HL-60/S4 treated with phorbol 12-myristate 13-acetate at 8.2 ng/mL for 4 days and 3 days (cell line): ENCODE data around the gene CHRM1.

Experiments
- in situ Hi-C: fragments of 300-500 bp; cut with MboI; formaldehyde crosslinking; loops from 2 replicates; pipeline ENCODE4 v1.15.0; 2022; ENCODE audit warnings: low sequenced_read_pairs

CHRM1 gene

DNA sequence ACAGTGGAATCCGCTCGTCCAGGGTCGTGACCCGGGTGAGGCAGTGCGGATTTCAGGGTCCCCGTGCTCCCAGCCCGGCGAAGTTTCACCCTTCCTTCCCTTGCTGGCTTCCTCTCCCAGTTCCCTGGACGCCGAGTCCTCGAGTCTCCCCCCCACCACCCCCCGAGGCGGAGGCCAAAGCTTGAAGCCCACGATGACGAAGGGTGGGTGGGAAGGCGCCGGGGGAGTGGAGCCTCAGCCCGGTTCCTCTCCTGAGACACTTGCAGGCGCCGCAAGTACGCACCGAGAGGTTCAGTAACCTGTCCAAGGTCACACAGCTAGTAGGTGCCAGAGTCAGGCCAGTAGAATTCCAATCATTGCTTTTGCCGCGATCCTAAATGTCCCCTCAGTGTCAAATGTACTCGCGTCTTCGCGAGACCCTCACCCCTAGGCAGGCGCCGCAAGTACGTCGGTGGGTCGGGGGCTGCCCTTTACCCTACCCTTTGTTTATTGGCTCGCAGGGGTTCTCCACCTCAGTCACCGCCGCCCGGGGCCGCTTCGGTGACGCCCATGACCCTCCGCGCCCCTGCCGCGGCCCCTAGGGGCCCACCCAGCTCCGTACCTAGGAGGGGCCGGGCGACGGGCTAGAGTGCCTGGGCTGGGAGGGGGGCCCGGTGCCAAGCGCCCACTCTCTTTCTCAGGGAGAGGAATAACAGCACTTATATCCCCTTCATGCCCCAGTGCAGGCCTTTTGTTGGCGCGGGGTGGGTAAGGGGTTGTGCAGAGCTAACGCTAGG lies 5.7 kb upstream of the CHRM1 start:
- in situ Hi-C loops = no loop called here

DNA sequence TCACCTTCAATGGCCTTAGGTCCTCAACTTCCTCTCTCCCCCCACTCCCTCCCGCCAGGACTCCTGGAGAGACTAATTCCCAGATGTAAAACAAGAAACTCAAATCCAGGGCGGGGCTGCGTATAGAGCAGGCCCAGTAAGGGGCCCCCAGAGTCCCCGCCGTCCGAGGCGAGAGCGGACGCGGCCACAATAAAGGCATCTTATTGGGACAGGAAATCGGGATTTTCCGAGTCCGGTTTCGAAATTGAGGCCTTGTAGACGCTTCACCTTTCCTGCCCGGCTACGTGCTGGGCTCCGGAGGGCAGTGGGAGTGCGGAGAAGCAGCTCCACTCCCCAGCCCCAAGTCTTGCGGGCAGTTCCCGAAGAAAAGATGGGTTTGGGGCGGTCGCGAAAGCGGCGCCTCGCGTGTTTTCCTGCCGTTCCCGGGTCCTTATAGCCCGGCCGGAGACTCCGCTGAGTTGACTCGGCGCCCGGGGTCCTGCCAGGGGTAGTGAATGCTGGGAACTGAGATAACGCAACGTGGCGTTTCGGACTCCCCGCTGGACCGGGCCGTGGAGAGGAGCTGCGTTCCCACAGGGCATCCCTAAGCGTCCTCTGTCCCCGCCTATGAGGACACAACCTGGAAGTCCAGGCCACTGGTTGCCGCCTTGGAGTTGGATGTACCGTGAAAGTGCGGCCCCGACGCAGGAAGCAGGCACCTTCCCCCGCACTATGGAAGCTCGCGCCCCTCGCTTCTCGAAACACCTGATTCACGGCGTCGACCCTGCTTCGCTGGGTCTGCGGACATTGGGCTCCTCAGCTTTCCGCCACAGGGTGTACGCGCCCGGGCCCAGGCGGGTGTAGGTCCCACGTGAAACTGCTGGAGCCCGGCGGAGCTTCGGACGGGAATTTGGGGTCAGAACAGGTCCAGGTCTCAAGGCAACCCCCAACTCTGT lies 4.8 kb upstream of the CHRM1 start:
- in situ Hi-C loops = no loop called here

DNA sequence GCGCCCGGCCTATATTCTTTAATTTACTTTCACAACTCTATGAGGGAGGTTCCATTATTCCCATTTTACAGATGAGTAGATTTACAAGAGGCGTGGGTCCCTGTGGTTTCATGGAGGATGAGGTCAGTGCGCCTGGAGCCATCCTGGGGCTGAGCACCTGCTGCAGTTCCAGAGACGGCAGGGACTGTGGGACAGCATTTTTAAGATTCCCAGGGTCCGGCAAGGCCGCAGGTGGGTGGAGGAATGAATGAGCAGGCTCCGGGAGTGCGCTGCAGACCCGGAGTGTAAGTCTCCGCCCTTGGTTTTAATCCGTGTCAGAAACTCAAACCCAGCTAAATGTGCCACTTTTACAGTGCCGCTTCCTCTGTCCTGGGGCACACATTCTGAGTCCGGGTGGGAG lies 4.1 kb upstream of the CHRM1 start:
- in situ Hi-C loops = no loop called here

DNA sequence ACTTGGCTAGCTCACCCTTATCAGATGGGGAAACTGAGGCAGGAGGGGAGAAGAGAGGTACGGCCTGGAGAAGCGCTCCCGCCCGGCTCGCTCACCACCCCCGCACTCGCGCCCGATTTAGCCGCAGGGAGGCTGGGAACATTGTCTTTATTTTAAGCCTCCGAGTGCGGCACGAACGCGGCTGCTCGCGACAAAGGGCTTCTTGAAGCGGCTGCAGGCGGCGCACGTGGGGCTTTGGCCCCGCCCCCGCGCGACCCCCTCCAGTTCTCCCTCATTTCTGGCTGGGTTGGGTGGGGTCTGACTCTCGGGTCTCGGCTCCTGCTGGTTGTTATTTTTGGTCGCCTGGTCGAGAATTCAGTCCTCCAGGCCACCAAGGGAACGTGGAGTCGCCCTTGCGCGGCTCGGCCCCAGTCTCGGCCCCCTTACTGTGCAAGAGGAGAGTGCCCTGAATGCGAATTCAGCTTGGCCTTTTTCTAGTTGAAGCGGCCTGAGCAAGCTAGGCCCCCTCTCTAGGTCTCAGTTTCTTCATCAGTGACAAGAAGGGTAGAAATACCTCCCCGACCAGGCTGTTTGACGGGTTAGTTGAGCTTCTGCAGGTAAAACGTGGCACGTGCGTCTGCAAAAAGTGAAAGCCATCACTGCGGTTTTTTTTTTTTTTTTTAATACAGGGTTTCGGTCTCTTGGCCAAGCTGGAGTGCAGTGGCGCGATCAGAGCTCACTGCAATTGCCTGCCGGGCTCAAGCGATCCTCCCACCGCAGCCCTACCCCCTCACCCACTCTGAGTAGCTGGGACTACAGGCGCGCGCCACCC lies 2.6 kb upstream of the CHRM1 start:
- in situ Hi-C loops = loop anchor here (25.0 kb wide), 1 partner anchor 288 kb away; no protein-coding TSS in a partner anchor

DNA sequence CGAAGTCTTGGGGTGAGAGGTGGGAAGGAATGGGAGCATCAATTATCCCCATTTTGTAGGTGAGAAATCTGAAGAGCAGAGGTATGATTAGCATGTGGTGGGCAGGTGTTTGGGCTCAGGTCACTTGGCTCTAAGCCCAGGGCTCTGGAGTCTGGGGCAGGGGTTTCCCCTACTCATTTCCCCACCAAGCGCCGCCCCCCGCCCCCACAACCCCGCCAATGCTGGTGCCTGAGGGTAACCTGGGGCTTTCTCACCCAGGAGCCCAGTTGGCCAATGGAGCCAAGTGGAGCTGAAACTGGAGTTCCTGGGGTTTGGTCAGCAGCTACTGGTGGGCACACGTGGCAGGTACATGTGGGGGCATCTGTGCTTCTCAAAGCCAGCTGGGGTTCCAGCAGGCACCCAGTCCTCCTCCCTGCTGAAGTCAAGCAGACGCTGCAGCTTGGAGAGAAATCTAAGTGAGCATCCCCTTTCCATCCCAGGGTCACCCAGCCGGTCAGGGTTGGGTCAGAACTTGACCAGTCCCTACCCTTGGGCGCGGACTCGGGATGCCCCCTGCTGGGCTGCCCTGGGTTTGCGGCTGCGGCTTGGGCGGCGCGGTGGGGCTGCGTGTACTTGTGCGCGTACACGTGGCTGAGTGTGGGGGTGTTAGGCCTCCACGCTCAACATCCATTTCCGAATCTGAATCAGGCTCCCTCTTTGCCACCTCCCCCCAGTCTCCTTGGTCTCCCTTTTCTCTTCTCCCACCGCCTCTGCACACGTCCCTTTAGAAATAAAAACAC lies 1.7 kb upstream of the CHRM1 start:
- in situ Hi-C loops = loop anchor here (25.0 kb wide), 1 partner anchor 289 kb away; no protein-coding TSS in a partner anchor

DNA sequence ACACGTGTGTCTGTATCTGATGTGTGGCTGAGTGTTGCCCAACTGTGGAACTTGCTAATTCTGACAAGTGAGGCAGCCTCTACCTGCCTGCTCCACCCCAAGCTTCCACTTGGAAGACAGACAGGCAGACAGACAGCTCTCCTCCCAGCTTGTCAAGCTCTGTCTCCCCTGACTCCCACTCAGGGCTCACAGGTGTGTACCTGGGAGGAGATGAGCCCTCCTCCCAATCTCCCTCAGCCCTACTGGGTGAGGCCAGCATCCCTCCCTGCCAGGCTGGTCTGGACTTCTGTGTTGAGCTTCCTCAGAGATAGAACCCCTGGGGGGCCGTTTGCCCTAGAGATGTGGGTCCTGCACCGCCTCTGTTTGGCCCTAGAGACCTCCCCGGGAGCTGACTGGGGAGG lies 1.0 kb upstream of the CHRM1 start:
- in situ Hi-C loops = loop anchor here (25.0 kb wide), 1 partner anchor 290 kb away; no protein-coding TSS in a partner anchor

DNA sequence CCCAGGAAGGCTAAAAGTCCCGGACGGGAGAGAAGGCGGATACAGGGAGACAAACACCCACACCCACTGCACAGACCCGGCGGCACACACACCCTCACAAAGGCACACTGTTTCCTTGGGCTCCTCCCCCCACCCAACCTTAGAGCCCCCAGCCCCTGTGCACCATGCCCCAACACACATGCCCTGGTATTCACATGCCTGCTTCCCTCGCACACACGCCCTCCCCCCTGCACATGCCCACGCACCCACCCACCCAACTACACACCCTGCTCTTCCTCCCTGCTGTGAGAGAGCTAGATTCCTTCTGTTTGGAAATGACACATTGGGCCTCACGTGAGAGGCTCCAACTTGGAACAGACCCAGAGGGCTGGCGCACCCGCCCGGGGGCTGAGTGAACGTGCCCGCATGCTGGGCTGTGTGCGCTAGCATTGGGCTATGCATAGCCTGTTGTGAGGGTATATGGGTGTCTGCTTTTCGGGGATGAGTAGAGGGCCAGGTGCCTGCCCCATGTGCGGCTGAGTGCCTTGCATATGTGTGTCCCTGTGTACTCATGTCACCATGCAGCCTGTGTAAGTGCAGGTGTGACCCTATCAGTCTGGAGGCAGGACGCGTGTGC lies 518 bp upstream of the CHRM1 start:
- in situ Hi-C loops = loop anchor here (25.0 kb wide), 1 partner anchor 291 kb away; no protein-coding TSS in a partner anchor

DNA sequence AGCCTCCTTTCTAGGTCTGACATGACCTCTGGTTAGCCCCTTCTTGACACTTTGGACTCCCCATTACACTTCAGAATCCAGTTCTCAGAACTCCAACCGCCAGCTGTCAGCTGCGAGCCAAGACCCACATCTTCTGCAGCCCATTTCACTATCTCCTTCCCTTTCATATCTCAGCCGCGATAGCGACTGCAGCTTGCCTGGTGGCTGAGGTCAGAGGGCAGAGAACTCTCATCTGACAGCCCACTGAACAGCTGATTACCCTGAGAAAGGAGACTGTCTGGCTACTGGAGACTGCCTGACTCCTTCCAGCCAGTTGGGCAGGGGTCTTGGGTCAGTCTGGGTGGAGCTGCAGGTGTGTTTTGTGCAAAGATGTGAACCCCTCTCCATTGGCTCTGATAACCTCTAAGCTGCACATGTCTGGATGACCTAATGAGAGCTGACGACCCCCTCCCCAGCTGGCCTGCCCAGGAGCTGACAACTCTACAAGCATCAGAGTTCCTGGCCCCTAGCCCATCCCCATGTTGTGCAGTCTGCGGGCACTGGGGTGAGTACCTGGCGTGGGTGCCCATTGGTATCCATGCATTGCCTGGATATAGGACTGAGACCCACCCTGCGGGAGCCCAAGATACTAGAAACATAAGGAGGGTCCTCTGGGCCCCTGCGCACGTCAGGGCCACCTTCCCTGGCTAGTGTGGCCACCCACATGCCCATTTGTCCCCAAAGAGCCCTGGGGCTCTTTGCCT lies 1.1 kb downstream of the CHRM1 start:
- in situ Hi-C loops = loop anchor here (25.0 kb wide), 1 partner anchor 292 kb away; no protein-coding TSS in a partner anchor

DNA sequence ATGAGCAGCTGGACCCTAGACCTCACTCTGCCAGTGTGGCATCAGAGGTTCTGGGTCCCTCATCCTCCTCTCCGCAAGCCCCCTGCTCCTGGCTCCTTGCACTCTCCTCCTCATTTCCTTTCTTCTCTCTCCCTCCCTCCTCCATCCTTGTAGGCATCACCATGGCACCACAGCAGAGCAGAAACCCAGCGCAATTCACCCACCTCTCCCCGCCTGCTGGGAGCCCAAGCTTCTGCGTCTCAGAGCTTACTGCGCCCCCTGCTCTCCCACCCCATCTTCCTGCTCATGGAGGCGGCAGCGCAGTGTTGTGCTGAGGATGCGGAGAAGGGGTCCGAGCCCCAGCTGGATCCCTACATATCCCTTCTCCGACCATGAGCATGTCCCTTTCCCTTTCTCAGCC lies 1.7 kb downstream of the CHRM1 start:
- in situ Hi-C loops = loop anchor here (25.0 kb wide), 1 partner anchor 293 kb away; no protein-coding TSS in a partner anchor

DNA sequence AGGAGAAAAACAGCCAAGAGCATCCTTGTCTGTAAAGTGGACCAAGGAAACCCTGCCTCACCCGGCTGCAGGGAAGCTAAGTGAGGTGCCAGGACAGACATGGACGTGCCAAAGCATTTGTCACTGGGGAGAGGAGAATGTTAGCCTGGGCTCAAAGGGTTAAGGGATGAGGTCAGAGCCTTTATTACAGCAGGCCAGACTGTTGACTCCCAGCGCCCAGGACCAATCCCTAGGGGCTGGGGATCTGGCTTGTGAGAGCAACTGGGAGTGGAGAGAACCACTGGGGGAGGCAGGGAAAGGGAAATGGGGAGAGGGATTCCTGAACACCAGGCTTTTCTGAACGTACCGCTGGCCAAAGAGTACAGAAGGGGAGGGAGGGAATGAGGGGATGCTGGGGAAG lies 2.6 kb downstream of the CHRM1 start:
- in situ Hi-C loops = loop anchor here (25.0 kb wide), 1 partner anchor 294 kb away; no protein-coding TSS in a partner anchor

DNA sequence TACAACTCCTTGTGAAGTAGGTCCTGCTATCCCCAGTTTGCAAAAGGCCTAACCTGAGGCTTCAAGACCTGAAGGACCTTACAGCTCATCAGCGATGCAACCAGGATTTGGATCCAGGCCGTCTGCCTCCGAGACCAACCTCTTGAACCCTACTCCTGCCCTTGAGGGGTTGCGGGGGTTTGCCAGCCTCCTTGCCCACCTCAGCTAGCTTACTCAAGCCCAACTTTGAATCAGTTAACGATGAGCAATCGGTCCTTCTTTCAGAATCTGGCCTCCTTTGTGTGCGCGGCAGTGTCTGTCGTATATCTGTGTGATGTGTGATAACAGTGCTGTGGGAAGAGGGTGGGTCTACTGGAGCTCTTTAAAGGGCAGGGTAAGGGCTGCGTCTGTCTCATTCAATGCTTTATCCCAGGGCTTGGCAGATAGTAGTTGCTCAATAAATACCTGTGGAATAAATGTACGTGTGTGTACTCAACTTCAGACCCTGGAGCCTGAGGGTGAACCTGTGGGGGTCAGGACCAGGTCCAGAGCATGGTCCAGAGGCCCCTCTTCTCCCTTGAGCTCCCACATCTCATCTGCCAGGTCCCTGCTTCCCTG lies 3.2 kb downstream of the CHRM1 start:
- in situ Hi-C loops = loop anchor here (25.0 kb wide), 1 partner anchor 294 kb away; no protein-coding TSS in a partner anchor

DNA sequence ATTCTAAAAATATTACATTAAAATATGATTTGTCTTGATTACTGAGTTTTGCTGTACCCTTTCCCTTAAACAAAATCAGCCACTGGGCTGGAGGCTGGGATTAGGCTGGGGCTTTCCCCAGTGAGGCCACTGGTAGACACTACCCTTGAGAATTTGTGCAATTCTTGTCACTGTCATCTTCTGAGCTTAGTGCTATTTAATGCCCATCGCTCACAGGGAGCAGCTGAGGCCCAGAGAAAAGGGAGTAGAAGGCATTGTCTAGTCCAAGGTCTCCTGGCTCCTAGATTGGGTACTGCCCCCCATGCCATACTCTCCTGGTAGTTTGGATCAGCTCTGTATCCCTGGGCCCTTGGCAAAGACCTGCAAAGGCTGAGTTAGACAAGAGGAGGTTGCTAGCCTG lies 6.7 kb downstream of the CHRM1 start:
- in situ Hi-C loops = loop anchor here (25.0 kb wide), 1 partner anchor 298 kb away; no protein-coding TSS in a partner anchor

DNA sequence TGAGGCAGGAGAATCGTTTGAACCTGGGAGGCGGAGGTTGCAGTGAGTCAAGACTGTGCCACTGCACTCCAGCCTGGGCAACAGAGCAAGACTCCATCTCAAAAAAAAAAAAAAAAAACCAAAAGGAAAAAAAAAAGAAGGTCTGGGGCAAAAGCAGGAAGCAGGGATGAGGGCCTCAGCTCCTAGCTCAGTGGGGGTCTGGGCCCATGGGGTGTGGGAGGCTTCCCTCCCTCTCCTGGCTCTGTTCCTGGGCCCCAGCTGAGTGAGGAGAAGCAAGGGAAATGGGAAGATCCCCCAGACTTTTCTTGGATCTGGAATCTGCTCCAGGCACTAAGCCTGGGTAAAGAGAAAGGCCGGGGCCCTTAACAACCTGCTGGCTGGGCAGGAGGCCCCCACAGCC lies 8.9 kb downstream of the CHRM1 start:
- in situ Hi-C loops = loop anchor here (25.0 kb wide), 1 partner anchor 300 kb away; no protein-coding TSS in a partner anchor

DNA sequence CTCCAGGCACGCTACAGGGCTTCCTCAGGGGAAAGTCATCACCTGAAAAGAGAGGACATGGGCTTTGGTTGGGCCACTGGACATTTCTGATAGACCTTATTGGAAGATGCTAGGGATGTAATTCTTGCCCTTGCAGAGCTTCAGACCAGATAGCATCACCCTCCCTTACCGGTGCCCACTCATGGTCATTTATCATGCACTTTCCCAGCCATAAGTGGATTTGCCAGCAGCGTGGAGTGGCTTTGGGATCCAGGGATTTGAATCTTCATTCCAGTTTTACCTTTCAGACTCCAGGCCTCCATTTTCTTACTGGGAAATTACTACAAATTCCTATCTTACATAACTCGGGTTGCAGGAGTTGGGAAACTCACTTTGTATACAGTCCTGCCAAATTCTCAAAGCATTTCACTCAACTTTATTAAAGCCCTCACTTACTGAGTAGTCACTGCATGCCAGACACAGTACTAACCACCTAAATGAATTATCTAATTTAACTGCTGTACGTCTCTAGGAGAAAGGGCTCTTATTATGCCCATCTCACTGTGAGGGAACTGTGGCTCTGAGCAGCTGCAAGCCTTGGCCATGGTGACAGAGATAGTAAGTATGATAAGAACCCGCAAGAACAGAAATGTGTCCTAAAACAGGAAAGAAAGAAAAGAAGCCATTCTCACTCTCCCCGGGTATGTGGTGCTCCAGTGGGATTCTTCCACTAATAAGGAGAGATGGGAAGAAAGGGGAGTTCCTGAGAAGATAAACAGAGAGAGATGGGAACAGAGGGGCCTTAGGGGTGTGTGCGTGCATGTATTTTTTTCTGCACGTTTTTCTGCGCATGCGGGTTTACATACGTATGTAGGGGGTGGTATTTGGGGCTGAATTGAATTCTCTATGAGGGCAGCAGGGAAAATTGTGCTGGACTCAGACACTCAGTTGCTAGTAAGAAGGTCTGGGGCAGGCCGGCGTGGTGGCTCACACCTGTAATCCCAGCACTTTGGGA lies 9.7 kb downstream of the CHRM1 start:
- in situ Hi-C loops = loop anchor here (25.0 kb wide), 1 partner anchor 301 kb away; no protein-coding TSS in a partner anchor

DNA sequence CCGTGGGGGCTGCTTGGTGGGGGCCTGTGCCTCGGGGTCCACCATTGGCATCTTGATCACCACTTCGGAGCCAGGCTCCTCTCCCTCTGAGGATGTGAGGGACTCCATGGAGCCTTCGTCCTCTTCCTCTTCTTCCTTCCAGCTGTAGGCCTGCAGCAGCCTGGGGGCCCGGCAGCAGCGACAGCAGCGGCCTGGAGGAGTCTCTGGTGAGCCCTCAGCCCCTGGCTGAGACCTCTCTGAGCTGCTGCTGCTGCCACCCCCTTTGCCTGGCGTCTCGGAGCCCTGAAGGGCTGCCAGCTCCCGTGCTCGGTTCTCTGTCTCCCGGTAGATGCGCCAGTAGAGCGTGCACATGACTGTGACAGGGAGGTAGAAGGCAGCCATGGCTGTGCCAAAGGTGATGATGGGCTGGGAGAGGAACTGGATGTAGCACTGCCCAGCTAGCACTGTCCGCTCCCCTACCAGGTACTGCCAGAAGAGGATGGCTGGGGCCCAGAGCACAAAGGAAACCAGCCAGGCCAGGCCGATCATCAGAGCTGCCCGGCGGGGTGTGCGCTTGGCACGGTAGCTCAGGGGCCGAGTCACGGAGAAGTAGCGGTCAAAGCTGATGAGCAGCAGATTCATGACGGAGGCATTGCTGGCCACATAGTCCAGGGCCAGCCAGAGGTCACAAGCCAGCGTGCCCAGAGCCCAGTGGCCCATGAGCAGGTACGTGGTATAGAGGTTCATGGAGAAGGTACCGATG lies 10.9 kb downstream of the CHRM1 start:
- in situ Hi-C loops = loop anchor here (25.0 kb wide), 1 partner anchor 302 kb away; no protein-coding TSS in a partner anchor
